ENCODE data around the gene SNAPIN.
"Not testable (repeated sequence)": the region's sequence is repeated elsewhere in the genome, so short reads cannot be mapped to it uniquely, and the experiment has no call there.

Gene SNAPIN

DNA sequence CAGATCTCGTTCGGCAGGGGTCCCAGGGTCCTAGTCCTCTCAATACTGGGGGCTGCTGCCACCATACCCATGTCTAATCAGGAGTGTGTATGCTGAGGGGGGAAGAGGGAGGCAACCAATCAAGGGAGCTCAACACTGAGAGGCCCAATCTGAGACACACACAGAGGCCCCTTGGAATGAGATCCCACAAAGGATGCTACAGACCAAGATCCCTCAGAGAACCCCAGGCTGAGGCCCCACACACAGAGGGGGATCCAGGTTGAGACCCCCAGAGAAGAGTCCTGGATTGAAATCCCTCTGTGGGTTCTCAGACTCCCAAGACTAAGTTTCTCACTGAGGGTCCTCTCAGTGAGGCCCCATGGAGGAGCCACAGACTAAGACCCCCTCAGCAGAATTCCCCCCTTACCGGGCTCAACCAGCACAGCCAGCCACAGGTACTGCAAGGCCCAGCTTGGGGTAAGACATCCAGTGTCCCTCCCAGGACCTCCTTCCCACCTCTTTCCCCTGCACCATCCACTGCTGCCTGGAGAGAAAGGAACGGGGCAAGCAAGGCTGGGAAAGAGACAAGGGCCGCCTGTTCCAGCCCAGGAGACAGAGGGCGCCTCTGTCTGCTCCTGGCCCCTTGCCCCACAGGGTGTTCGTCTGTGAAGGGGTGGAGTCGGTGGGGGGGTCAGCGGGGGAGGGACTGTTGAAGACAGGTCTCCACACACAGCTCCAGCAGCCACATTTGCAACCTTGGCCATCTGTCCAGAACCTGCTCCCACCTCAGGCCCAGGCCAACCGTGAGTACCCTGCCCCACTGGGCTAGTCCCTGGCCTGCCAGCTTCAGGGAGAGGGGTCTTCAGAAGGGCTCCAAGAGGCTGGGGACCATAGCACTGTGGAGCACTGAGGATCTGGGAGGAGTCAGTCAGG is 30.5 kb upstream of the SNAPIN start, which contains the start of gene S100A1:
TSS of gene S100A1 (plus strand) at position 720 of the 912 bp plus-strand sequence. CDS start 2,088 bp downstream, outside the sequence.
- no peak for DNase-seq

- DNase-seq = no peak
These were observed 29.7 kb upstream of the SNAPIN start for GRCh38 chr1:153628638-153629342.

DNA sequence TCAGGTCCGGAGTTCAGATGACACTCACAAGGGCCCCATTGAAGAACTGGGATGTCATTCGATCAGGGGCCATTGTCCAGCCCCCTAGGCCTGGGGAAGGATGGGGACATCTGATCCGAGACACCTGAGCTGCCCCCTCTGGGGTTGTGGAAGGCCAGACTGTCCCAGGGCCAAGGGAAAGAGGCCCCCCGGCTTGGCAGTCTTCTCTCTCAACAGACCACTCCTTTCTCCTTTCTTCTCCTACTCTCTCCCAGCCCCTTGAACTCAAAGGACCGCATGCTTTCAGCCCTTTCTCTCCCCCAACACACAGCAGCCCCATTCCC is 29.2 kb upstream of the SNAPIN start:
- no peak for DNase-seq

GRCh38 chr1:153629971-153630370 is 28.5 kb upstream of the SNAPIN start:
- DNase-seq = no peak

- no peak for DNase-seq
These were observed 28.1 kb upstream of the SNAPIN start for GRCh38 chr1:153630384-153630783.

GRCh38 chr1:153631047-153632022 is 27.2 kb upstream of the SNAPIN start:
- no peak for DNase-seq

GRCh38 chr1:153633161-153633753 is 25.2 kb upstream of the SNAPIN start:
- DNase-seq = no peak

DNA sequence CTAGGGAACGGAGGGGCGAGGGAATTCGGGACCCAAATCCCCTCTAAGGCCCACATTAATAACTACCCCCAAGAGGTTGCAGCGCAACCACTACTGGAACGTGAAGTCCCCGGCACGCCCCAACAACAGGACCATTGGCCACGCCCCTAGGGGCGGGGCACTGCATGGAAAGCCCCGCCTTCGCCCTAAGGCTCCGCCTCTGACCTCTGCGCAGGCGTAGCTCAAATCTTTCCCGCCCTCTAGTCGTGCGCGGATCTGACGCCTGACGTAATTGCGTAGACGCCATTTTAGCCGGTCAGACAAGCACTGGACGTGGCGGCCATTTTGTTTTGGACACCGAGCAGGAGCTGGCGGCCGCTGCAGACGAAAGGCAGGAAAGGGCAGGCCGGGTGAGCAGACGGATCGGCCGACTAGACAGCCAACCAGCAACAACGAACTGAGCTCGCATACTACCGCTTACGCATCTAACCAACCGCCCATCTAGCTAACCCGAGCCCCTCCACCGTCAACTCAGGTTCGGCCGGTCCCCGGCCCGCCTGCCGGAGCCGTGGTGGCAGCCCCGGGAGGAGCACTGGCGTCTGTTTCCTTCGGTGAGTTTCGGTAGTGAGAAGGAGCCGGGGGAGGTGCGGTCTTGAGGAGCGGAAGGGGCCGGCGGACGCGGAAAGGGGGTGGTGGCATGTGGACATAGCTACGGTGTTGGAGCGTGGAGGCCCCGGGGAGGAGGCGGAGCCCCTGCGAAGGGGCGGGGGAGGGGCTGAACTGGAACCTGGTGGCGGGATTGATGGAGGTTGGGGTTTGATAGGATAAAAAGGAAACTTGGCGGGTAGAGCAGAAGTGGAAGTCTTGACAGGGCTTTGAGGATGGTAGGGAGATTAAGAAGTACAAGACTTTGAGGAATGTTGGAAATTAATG is 24.5 kb upstream of the SNAPIN start, which contains the start of gene CHTOP:
TSS of gene CHTOP (plus strand) at position 313 of the 912 bp plus-strand sequence. CDS start 2,523 bp downstream, outside the sequence.
- peak; percentile 97 for DNase-seq

- DNase-seq = no peak
These were observed 22.6 kb upstream of the SNAPIN start for GRCh38 chr1:153635872-153636271.

DNA sequence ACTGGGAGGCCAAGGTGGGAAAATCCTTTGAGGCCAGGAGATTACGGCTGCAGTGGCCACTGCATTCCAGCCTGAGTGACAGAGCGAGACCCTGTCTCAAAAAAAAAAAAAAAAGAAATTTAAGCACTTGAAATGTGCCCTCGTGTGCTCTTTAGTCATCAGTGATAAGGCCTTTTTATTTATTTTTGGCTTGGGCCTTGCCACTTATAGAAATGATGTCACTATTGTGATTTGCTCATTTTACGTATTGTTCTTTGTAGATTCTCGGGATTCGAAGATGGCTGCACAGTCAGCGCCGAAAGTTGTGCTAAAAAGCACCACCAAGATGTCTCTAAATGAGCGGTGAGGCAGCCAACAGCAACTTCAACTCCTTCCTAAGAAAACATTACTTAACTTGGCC is 22.2 kb upstream of the SNAPIN start:
- DNase-seq = no peak

DNA sequence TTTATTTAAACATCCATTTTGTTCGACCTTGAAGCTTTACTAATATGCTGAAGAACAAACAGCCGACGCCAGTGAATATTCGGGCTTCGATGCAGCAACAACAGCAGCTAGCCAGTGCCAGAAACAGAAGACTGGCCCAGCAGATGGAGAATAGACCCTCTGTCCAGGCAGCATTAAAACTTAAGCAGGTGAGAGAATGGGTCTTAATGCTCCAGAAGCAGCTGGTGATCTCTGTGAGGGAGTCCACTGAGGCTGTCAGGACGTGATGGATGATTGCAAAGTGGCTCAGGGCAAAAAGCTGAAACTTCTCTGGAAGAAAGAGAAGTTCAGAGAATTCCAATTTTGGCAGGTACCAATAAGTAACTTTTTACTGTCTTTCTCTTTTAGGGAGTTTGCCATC is 20.2 kb upstream of the SNAPIN start:
- no peak for DNase-seq

- no peak for DNase-seq
These were observed 19.2 kb upstream of the SNAPIN start for GRCh38 chr1:153639280-153639679.

DNA sequence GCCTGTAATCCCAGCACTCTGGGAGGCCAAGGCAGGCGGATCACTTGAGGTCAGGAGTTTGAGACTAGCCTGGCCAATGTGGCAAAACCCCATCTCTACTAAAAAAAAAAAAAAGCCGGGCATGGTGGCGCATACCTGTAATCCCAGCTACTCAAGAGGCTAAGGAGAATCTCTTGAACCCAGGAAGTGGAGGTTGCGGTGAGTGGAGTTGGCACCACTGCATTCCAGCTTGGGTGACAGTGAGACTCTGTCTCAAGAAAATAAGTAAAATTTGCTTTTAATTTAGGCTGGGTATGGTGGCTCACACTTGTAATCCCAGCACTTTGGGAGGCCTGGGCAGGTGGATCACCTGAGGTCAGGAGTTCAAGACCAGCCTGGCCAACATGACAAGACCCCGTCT is 18.3 kb upstream of the SNAPIN start:
- DNase-seq = not testable (repeated sequence)

- DNase-seq = no peak
These were observed 17.6 kb upstream of the SNAPIN start for GRCh38 chr1:153640861-153641260.

DNA sequence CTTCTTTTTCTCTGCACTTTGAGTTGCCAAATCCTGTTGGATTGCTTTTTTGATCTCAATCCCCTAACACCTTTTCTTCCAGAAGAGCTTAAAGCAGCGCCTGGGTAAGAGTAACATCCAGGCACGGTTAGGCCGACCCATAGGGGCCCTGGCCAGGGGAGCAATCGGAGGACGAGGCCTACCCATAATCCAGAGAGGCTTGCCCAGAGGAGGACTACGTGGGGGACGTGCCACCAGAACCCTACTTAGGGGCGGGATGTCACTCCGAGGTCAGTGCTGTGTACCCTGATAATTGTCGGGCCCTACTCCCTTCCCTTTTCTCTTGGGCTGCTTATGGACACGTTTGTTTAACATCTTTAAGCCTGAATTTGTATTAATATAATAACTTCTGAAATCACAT is 16.3 kb upstream of the SNAPIN start:
- DNase-seq = no peak

DNA sequence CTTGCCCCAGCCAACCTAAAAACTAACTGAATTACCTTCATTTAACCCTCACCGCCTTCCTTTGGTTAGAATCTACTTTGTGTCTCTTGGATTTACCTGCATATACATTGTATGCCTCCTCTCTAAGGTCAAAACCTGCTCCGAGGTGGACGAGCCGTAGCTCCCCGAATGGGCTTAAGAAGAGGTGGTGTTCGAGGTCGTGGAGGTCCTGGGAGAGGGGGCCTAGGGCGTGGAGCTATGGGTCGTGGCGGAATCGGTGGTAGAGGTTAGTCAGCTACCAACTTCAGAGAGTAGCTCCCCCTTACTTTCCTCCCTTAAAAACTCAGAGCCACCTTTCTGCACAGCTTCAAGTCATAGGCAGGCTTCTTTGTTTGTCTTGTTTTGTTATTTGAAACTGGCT is 15.4 kb upstream of the SNAPIN start:
- DNase-seq = no peak

- no peak for DNase-seq
These were observed 14.7 kb upstream of the SNAPIN start for GRCh38 chr1:153643816-153644215.

- DNase-seq = no peak
These were observed 11.7 kb upstream of the SNAPIN start for GRCh38 chr1:153646672-153647345.

- DNase-seq = no peak
These were observed 11.2 kb upstream of the SNAPIN start for GRCh38 chr1:153647346-153647714.

- DNase-seq = no peak
These were observed 10.4 kb upstream of the SNAPIN start for GRCh38 chr1:153648000-153648643.
